GM18520 (cell line): ENCODE data around the gene INPP5E.
"Not testable (repeated sequence)": the region's sequence is repeated elsewhere in the genome, so short reads cannot be mapped to it uniquely, and the experiment has no call there.

Source experiments
- ATAC-seq: cut with Tn5 transposase; IDR thresholded peaks from one replicate; pipeline ENCODE4 v1.9.1; 2021; ENCODE audit not compliant: unreplicated experiment

INPP5E gene

GRCh38 chr9:136407061-136407460, 32.6 kb downstream of the INPP5E start:
- not testable (repeated sequence) for ATAC-seq

- not testable (repeated sequence) for ATAC-seq
These were observed 33.7 kb downstream of the INPP5E start for GRCh38 chr9:136405904-136406303.

GRCh38 chr9:136405481-136405880, 34.2 kb downstream of the INPP5E start:
- no peak for ATAC-seq

GRCh38 chr9:136404801-136405136, 34.9 kb downstream of the INPP5E start:
- ATAC-seq: no peak

- no peak for ATAC-seq
These were observed 35.5 kb downstream of the INPP5E start for GRCh38 chr9:136403915-136404800.

GRCh38 chr9:136403538-136403914, 36.1 kb downstream of the INPP5E start:
- peak; percentile 28 for ATAC-seq

- ATAC-seq: no peak
These were observed 37.6 kb downstream of the INPP5E start for GRCh38 chr9:136402067-136402466.

GRCh38 chr9:136401173-136401922, 38.3 kb downstream of the INPP5E start:
- ATAC-seq: no peak

GRCh38 chr9:136400038-136400834, 39.4 kb downstream of the INPP5E start, which contains the start of gene SNAPC4:
SNAPC4 (minus strand) TSS chr9:136400170; CDS start chr9:136398428, 1,742 bp downstream.
- ATAC-seq: peak; percentile 63

- peak; percentile 22 for ATAC-seq
These were observed 40.2 kb downstream of the INPP5E start for GRCh38 chr9:136399176-136400037.

GRCh38 chr9:136398286-136398685, 41.4 kb downstream of the INPP5E start:
- no peak for ATAC-seq

GRCh38 chr9:136397643-136398042, 42.0 kb downstream of the INPP5E start:
- ATAC-seq: no peak

- ATAC-seq: no peak
These were observed 43.5 kb downstream of the INPP5E start for GRCh38 chr9:136396219-136396515.

- ATAC-seq: no peak
These were observed 44.1 kb downstream of the INPP5E start for GRCh38 chr9:136395345-136396218.

GRCh38 chr9:136395020-136395340, 44.7 kb downstream of the INPP5E start:
- no peak for ATAC-seq

GRCh38 chr9:136394312-136395019, 45.2 kb downstream of the INPP5E start:
- no peak for ATAC-seq

GRCh38 chr9:136393531-136393930, 46.1 kb downstream of the INPP5E start:
- ATAC-seq: no peak

- no peak for ATAC-seq
These were observed 46.9 kb downstream of the INPP5E start for GRCh38 chr9:136392538-136393449.
